ENCODE measurements around the gene S100A8.

- TF ChIP-seq CTCF (optimal IDR thresholded peaks at IDR 0.05 in 1 of 3, IDR thresholded peaks at IDR 0.05 in 1 of 3, conservative IDR thresholded peaks at IDR 0.05 in 1 of 3; ENCODE audit: extremely low read depth in 1 of 3, insufficient read depth in 2 of 3, low read length in 3 of 3) (no peak), EZH2 (IDR thresholded peaks at IDR 0.05; ENCODE audit: low read length) (no peak)
Measured at GRCh38 chr1:153350321-153350957, 40.4 kb downstream of the S100A8 start.

Measured in keratinocyte (primary cell).